ENCODE data around the gene PTPN7. TPM values are rescaled to one million over a fixed set of nuclear protein-coding genes. Genes with fewer than 3 reads are reported as not detected.

PTPN7 gene
- total RNA-seq, 1 donor from 2014 or later: 0.29 TPM

DNA sequence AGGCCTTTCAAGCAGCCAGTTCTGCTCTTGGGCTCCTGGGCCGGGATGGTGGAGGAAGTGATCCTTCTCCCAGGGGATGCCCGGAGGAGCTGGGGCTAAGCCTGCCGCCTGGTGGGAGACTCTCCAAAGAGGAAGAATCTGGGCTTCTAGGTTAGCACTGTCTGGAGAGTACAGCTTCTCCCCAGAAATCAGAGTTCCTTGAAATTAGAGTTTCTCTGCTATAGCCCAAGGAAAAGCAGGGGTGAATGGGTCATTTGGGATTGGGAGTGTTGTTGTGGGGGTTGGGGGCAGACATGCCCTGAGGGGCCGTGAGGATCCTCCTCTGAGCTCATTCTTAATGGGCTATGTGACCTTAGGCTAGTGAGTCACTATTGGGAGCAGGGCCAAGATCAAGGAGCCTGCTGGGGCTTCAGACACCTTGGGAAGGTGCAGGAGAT, 39.7 kb upstream of the PTPN7 start:
- no peak overlapping the region for H3K27ac Mint-ChIP-seq

DNA sequence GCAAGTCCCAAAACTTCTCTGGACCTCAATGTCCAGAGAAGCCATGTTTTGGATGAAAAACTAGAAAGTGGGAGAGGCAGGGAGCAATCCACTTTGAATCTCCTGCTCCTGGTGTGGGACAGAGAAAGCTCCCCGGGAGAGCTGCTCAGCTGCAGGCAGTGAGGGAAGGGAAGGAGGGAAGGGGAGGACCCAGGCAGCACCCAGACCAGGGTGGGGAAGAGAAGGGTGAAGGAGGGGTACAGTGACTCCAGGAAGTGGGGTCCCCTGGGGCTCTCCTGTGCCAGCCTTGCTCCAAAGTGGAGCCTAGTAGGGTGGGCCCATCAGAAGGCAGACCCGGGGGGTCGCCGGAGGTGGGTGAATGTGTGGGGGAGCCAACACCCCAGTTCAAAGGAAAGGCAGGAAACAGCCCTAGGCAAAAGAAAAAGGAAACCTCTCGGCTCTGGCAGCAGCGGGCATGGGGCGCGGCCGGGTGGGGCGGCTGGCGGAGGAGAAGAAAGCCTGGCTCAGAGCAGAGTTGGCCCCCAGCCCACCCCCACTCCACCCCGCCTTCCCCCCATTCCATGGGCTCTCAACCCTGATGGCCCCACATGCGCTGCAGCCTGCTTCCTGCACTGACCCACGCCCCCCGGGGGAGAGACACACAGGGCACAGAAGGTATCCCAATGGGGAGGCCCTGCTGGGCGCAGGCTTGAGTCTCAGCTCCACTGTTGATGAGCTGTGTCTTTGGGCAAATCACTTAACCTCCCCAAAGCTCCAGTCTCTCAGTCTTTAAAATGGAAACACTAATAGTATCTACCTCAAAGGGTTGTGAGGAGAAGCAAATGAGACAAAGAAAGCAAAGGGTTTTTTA, 38.9 kb upstream of the PTPN7 start:
- Mint-ChIP-seq H3K9me3 (no peaks in the 10 kb centered on the region), H3K27ac (no peak overlapping the region), H3K36me3 (no peaks in the 10 kb centered on the region), H3K4me1 (ENCODE audit: unreplicated experiment) (no peaks in the 10 kb centered on the region), H3K27me3 (peaks cover 54% of the 10 kb centered on the region), H3K4me3 (no peak overlapping the region)
- no peak for DNase-seq (ENCODE audit: extremely low spot score, unreplicated experiment)
- TF ChIP-seq, protein P1, sequence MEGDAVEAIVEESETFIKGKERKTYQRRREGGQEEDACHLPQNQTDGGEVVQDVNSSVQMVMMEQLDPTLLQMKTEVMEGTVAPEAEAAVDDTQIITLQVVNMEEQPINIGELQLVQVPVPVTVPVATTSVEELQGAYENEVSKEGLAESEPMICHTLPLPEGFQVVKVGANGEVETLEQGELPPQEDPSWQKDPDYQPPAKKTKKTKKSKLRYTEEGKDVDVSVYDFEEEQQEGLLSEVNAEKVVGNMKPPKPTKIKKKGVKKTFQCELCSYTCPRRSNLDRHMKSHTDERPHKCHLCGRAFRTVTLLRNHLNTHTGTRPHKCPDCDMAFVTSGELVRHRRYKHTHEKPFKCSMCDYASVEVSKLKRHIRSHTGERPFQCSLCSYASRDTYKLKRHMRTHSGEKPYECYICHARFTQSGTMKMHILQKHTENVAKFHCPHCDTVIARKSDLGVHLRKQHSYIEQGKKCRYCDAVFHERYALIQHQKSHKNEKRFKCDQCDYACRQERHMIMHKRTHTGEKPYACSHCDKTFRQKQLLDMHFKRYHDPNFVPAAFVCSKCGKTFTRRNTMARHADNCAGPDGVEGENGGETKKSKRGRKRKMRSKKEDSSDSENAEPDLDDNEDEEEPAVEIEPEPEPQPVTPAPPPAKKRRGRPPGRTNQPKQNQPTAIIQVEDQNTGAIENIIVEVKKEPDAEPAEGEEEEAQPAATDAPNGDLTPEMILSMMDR (conservative IDR thresholded peaks at IDR 0.05): no peak

More for the DNA sequence above, 39.7 kb upstream of the PTPN7 start:
- Mint-ChIP-seq H3K27me3 (peaks cover 46% of the 10 kb centered on the region), H3K9me3 (no peaks in the 10 kb centered on the region), H3K4me1 (ENCODE audit: unreplicated experiment) (no peaks in the 10 kb centered on the region), H3K4me3 (no peak overlapping the region), H3K36me3 (no peaks in the 10 kb centered on the region)
- TF ChIP-seq, protein P1 (conservative IDR thresholded peaks at IDR 0.05): no peak
- DNase-seq (ENCODE audit: extremely low spot score, unreplicated experiment): no peak

DNA sequence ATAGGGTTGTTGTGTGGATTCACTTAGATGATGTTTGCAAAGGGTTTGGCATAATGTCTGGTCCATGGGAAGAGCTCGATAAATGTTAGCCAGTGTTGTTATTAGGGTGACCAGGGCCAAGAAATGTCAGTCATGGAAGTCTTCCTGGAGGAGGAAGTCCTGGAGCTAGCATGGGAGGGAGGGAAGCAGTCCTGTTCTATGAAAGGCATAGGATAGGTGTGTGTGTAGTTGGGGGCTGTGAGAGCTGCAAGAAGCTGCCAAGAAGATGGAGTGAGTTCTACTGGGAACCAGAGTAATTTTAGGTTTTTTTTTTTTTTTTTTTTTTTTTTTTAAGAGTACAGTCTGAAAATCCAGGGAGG, 37.9 kb upstream of the PTPN7 start:
- no peak for DNase-seq (ENCODE audit: extremely low spot score, unreplicated experiment)
- Mint-ChIP-seq H3K36me3 (no peaks in the 10 kb centered on the region), H3K4me3 (no peak overlapping the region), H3K9me3 (no peaks in the 10 kb centered on the region), H3K4me1 (ENCODE audit: unreplicated experiment) (no peaks in the 10 kb centered on the region), H3K27ac (no peak overlapping the region), H3K27me3 (peaks cover 61% of the 10 kb centered on the region)
- TF ChIP-seq, protein P1 (conservative IDR thresholded peaks at IDR 0.05): no peak

DNA sequence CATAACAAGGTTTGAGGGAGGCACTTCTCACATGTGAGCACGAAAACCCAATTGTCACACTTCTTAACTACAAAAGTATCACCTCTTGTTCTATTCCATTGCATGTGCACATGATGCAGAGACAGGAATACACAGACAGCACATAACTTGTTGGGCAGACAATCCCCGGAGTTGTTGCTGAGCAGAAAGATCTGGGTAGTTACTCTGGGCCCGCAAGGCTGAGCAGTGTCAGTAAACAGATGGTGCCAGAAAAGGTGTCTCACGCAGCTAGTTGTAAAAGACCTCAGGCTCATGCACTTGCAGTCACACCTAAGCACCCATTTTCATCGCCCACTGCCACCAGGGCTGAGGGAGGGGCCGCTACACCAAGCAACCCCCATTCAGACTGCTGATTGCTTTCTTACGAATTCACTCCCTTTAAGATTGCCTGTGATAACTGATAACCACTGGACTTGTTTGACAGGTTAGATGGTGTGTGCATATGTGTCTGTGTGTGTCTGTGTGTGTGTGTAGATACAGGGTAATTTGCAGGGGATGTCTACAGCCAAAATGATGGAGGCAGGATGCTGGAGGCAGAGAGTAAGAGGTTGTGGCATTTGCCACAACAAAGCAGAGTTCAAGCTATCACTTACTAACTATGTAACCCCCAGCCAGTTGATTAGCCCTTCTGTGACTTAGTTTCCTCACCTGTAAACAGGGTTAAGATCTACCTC, 37.4 kb upstream of the PTPN7 start:
- H3K4me1 Mint-ChIP-seq (ENCODE audit: unreplicated experiment): no peaks in the 10 kb centered on the region
- H3K27me3 Mint-ChIP-seq: peaks cover 65% of the 10 kb centered on the region
- no peaks in the 10 kb centered on the region for H3K36me3 Mint-ChIP-seq
- no peak overlapping the region for H3K27ac Mint-ChIP-seq
- no peak for DNase-seq (ENCODE audit: extremely low spot score, unreplicated experiment)
- no peak overlapping the region for H3K4me3 Mint-ChIP-seq
- H3K9me3 Mint-ChIP-seq: no peaks in the 10 kb centered on the region
- TF ChIP-seq, protein P1 (conservative IDR thresholded peaks at IDR 0.05): no peak

DNA sequence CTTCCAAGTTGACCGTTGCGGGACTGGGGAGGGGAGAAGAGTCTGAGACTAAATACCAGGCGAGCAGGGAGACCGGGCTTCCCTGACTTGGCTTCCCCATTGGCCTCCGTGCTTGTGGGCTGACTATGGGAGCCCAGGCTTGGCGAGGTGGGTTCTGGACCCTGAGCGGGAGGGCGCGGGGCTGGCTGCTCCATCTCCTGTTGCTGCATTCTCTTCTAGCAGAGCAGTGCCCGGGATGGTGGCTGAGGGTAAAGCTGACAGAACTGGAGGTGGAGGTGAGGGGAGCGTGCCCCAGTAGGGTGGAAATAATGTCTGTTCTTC, 33.9 kb upstream of the PTPN7 start:
- no peak overlapping the region for H3K27ac Mint-ChIP-seq
- H3K9me3 Mint-ChIP-seq: no peaks in the 10 kb centered on the region
- DNase-seq (ENCODE audit: extremely low spot score, unreplicated experiment): no peak
- H3K4me3 Mint-ChIP-seq: peak overlapping the region; percentile 47
- H3K27me3 Mint-ChIP-seq: peaks cover 64% of the 10 kb centered on the region
- H3K4me1 Mint-ChIP-seq (ENCODE audit: unreplicated experiment): no peaks in the 10 kb centered on the region
- H3K36me3 Mint-ChIP-seq: no peaks in the 10 kb centered on the region
- TF ChIP-seq, protein P1 (conservative IDR thresholded peaks at IDR 0.05): no peak
